Activated CD8-positive, alpha-beta memory T cell treated with anti-CD3 and anti-CD28 coated beads for 1 hour (primary cell): ENCODE data around the gene C15orf61.

ENCODE experiments used
- DNase-seq, 2 donors: peaks; one replicate each; pipeline ENCODE4 v3.0.0-alpha.2; 2020; ENCODE audit warnings: low read depth in 1 of 2; ENCODE audit errors: extremely low read depth in 1 of 2

Gene C15orf61

GRCh38 chr15:67512933-67513714 is 7.8 kb upstream of the C15orf61 start:
- no peak for DNase-seq

- DNase-seq = no peak
Measured at GRCh38 chr15:67515090-67515489, 5.8 kb upstream of the C15orf61 start.

- DNase-seq = no peak
Measured at GRCh38 chr15:67515557-67515956, 5.4 kb upstream of the C15orf61 start.

- no peak for DNase-seq
Measured at GRCh38 chr15:67520321-67521028, 456 bp upstream of the C15orf61 start.

GRCh38 chr15:67521783-67522568 is 1.0 kb downstream of the C15orf61 start:
- no peak for DNase-seq

- no peak for DNase-seq
Measured at GRCh38 chr15:67523330-67523729, 2.4 kb downstream of the C15orf61 start.

GRCh38 chr15:67524235-67524634 is 3.3 kb downstream of the C15orf61 start:
- DNase-seq = no peak

GRCh38 chr15:67528513-67528912 is 7.6 kb downstream of the C15orf61 start:
- DNase-seq = no peak

- DNase-seq = no peak
Measured at GRCh38 chr15:67531379-67531914, 10.5 kb downstream of the C15orf61 start.

GRCh38 chr15:67533873-67534272 is 12.9 kb downstream of the C15orf61 start:
- DNase-seq = no peak

- DNase-seq = no peak
Measured at GRCh38 chr15:67534360-67534759, 13.4 kb downstream of the C15orf61 start.

GRCh38 chr15:67537771-67538170 is 16.8 kb downstream of the C15orf61 start:
- no peak for DNase-seq

GRCh38 chr15:67542420-67543347 is 21.8 kb downstream of the C15orf61 start, which contains the start of gene MAP2K5:
Gene MAP2K5, plus strand, starts transcription at chr15:67542703. Its CDS starts 633 bp downstream, at chr15:67543336.
- DNase-seq = peak; percentile 46 to 72

- DNase-seq = no peak
Measured at GRCh38 chr15:67543348-67543718, 22.4 kb downstream of the C15orf61 start.

- DNase-seq = no peak
Measured at GRCh38 chr15:67544475-67544874, 23.5 kb downstream of the C15orf61 start.

GRCh38 chr15:67545864-67546263 is 24.9 kb downstream of the C15orf61 start:
- DNase-seq = no peak

- no peak for DNase-seq
Measured at GRCh38 chr15:67547064-67547463, 26.1 kb downstream of the C15orf61 start.

- no peak for DNase-seq
Measured at GRCh38 chr15:67547836-67548235, 26.9 kb downstream of the C15orf61 start.

- DNase-seq = no peak
Measured at GRCh38 chr15:67548236-67548852, 27.4 kb downstream of the C15orf61 start.
